HepG2 (cell line): ENCODE results near the gene SHMT1.

Experiments
- BRCA1 ChIP-seq: sonication (generic); formaldehyde crosslinking; IDR thresholded peaks from 2 replicates; pipeline ENCODE4 v1.4.0; 2020; ENCODE audit warnings: missing genetic modification reagents
- KLF9 ChIP-seq: IDR thresholded peaks from 2 replicates; pipeline ENCODE4 v1.6.1; 2016; ENCODE audit warnings: low read depth
- MAFF ChIP-seq: IDR thresholded peaks from 2 replicates; pipeline ENCODE4 v1.6.1; 2011; ENCODE audit warnings: low read depth, low read length, improper control_type of control experiment
- NBN ChIP-seq: fragments of 450-650 bp; conservative IDR thresholded peaks from 2 replicates; pipeline ENCODE4 v1.6.1; 2017
- PHF21A ChIP-seq: sonication (generic); formaldehyde crosslinking; IDR thresholded peaks from 2 replicates; pipeline ENCODE4 v1.5.0; 2020; ENCODE audit warnings: mild to moderate bottlenecking, missing genetic modification reagents
- POLR2A ChIP-seq, 2 experiments: IDR thresholded peaks; 2 replicates each; pipeline ENCODE4 v1.6.1; 2011; ENCODE audit warnings: low read depth in 2 of 2, low read length in 2 of 2, mild to moderate bottlenecking in 1 of 2, moderate library complexity in 1 of 2; ENCODE audit not compliant: insufficient read depth in 1 of 2
- PPARG ChIP-seq: conservative IDR thresholded peaks from 2 replicates; pipeline ENCODE4 v1.6.1; 2016; ENCODE audit warnings: missing biosample characterization, missing genetic modification reagents
- SIN3A ChIP-seq: IDR thresholded peaks from 2 replicates; pipeline ENCODE4 v1.6.1; 2011; ENCODE audit warnings: low read depth, mild to moderate bottlenecking, control low read depth, low read length, borderline replicate concordance
- SIN3B ChIP-seq: fragments of 150-350 bp; IDR thresholded peaks from 2 replicates; pipeline ENCODE4 v1.6.1; 2014; ENCODE audit warnings: low read length
- ZNF660 ChIP-seq: sonication (generic); formaldehyde crosslinking; IDR thresholded peaks from 2 replicates; pipeline ENCODE4 v1.5.1; 2020; ENCODE audit warnings: mild to moderate bottlenecking, low read depth, missing genetic modification reagents, borderline replicate concordance
- ZNF670 ChIP-seq: sonication (generic); formaldehyde crosslinking; IDR thresholded peaks from 2 replicates; pipeline ENCODE4 v1.8.0; 2022; ENCODE audit warnings: mild to moderate bottlenecking, missing genetic modification reagents, borderline replicate concordance
- TF ChIP-seq, protein P1 (sequence below): sonication (generic); formaldehyde crosslinking; IDR thresholded peaks from 2 replicates; pipeline ENCODE4 v1.8.1; 2022; ENCODE audit warnings: mild to moderate bottlenecking, missing genetic modification reagents

DNA sequence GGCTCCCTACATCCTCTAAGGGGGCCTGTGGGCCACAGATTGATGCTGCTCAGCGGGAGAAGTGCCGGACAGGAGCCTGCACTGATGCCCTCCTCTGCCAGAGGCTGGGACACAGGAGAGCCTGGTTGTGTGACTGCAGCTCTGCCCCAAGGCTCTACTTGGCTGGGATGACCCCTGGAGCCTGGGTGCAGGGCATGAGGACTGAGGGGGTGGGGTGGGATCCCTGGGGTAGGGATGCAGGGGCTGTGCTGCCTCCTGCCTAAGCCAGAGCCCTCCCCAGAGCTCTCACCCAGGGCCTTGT lies 14.8 kb upstream of the SHMT1 start:
- TF ChIP-seq ZNF660 (CRISPR knock-in tag) (no peak), MAFF (no peak), BRCA1 (CRISPR knock-in tag) (no peak), POLR2A (IDR thresholded peaks at IDR 0.05; ENCODE audit: insufficient read depth in 1 of 2, low read depth in 2 of 2, low read length in 2 of 2) (no peak), PHF21A (CRISPR knock-in tag) (no peak), NBN (no peak), KLF9 (CRISPR knock-in tag) (no peak), ZNF670 (CRISPR knock-in tag) (no peak), SIN3A (no peak), PPARG (CRISPR knock-in tag) (no peak), SIN3B (no peak)
- TF ChIP-seq, protein P1, sequence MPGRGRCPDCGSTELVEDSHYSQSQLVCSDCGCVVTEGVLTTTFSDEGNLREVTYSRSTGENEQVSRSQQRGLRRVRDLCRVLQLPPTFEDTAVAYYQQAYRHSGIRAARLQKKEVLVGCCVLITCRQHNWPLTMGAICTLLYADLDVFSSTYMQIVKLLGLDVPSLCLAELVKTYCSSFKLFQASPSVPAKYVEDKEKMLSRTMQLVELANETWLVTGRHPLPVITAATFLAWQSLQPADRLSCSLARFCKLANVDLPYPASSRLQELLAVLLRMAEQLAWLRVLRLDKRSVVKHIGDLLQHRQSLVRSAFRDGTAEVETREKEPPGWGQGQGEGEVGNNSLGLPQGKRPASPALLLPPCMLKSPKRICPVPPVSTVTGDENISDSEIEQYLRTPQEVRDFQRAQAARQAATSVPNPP (CRISPR knock-in tag), result no peak
